H9 (cell line): Measurements from ENCODE around the gene C3orf52. TPM values are rescaled to one million over a fixed set of nuclear protein-coding genes. Genes with fewer than 3 reads are reported as not detected.

Source experiments
- DNase-seq: peaks from one replicate; pipeline ENCODE4 v3.0.0-alpha.2; 2017
- H2AFZ ChIP-seq: one replicate; pipeline ENCODE4 v1.6.1; 2013; ENCODE audit warnings: mild to moderate bottlenecking, low read length, control low read depth, moderate library complexity
- H2AK5ac ChIP-seq: 2 replicates; pipeline ENCODE4 v1.6.1; 2013; ENCODE audit warnings: low read length, control low read depth, mixed read lengths; ENCODE audit not compliant: insufficient read length
- H2BK120ac ChIP-seq: one replicate; pipeline ENCODE4 v1.6.1; 2013; ENCODE audit warnings: low read depth, mild to moderate bottlenecking, low read length, control low read depth, inconsistent platforms; ENCODE audit not compliant: poor library complexity, severe bottlenecking
- H2BK12ac ChIP-seq: 2 replicates; pipeline ENCODE4 v1.6.1; 2013; ENCODE audit warnings: low read length, control low read depth, mixed read lengths, low read depth; ENCODE audit not compliant: insufficient read length
- H2BK15ac ChIP-seq: 2 replicates; pipeline ENCODE4 v1.6.1; 2013; ENCODE audit warnings: low read depth, low read length, control low read depth
- H2BK20ac ChIP-seq: one replicate; pipeline ENCODE4 v1.6.1; 2013; ENCODE audit warnings: low read depth, mild to moderate bottlenecking, low read length, control low read depth, inconsistent platforms; ENCODE audit not compliant: poor library complexity, severe bottlenecking
- H2BK5ac ChIP-seq: 2 replicates; pipeline ENCODE4 v1.6.1; 2013; ENCODE audit warnings: low read length, control low read depth, mixed read lengths; ENCODE audit not compliant: insufficient read length
- H3K14ac ChIP-seq: 2 replicates; pipeline ENCODE4 v1.6.1; 2013; ENCODE audit warnings: low read length, control low read depth; ENCODE audit not compliant: insufficient read depth
- H3K18ac ChIP-seq: 2 replicates; pipeline ENCODE4 v1.6.1; 2013; ENCODE audit warnings: low read depth, mild to moderate bottlenecking, mixed read lengths, low read length, control low read depth; ENCODE audit not compliant: insufficient read length
- H3K23ac ChIP-seq: 2 replicates; pipeline ENCODE4 v1.6.1; 2013; ENCODE audit warnings: low read length, control low read depth, mixed read lengths, low read depth; ENCODE audit not compliant: insufficient read length
- H3K23me2 ChIP-seq: 2 replicates; pipeline ENCODE4 v1.6.1; 2013; ENCODE audit warnings: low read depth, mild to moderate bottlenecking, mixed read lengths, low read length, control low read depth; ENCODE audit not compliant: insufficient read length, poor library complexity, severe bottlenecking
- H3K27ac ChIP-seq: 2 replicates; pipeline ENCODE4 v1.5.1; 2013; ENCODE audit warnings: low read length, control low read depth, mixed read lengths, low read depth; ENCODE audit not compliant: insufficient read length
- H3K27me3 ChIP-seq: 2 replicates; pipeline ENCODE4 v1.6.1; 2013; ENCODE audit warnings: low read length, control low read depth, inconsistent platforms; ENCODE audit not compliant: insufficient read depth
- H3K4ac ChIP-seq: 2 replicates; pipeline ENCODE4 v1.6.1; 2013; ENCODE audit warnings: low read depth, mild to moderate bottlenecking, control low read depth, inconsistent platforms, low read length, moderate library complexity
- H3K4me1 ChIP-seq: 2 replicates; pipeline ENCODE4 v1.6.1; 2013; ENCODE audit warnings: low read length, control low read depth, inconsistent platforms; ENCODE audit not compliant: insufficient read depth
- H3K4me2 ChIP-seq: 2 replicates; pipeline ENCODE4 v1.6.1; 2013; ENCODE audit warnings: low read length, control low read depth, mixed read lengths; ENCODE audit not compliant: insufficient read length, insufficient read depth
- H3K56ac ChIP-seq: 2 replicates; pipeline ENCODE4 v1.6.1; 2013; ENCODE audit warnings: low read depth, mild to moderate bottlenecking, mixed read lengths, low read length, control low read depth; ENCODE audit not compliant: insufficient read length
- H3K79me1 ChIP-seq: 2 replicates; pipeline ENCODE4 v1.6.1; 2013; ENCODE audit warnings: low read depth, mild to moderate bottlenecking, moderate library complexity, low read length, control low read depth, inconsistent platforms; ENCODE audit not compliant: insufficient read depth, poor library complexity, severe bottlenecking
- H3K79me2 ChIP-seq: 2 replicates; pipeline ENCODE4 v1.6.1; 2013; ENCODE audit warnings: low read length, control low read depth, inconsistent platforms; ENCODE audit not compliant: insufficient read depth
- H3K9ac ChIP-seq: 2 replicates; pipeline ENCODE4 v1.6.1; 2013; ENCODE audit warnings: low read length, control low read depth, mixed read lengths; ENCODE audit not compliant: insufficient read length; ENCODE audit errors: extremely low read depth
- H3K9me3 ChIP-seq: one replicate; pipeline ENCODE4 v1.6.1; 2013; ENCODE audit warnings: low read depth, low read length, inconsistent platforms; ENCODE audit not compliant: control insufficient read depth
- H3T11ph ChIP-seq: one replicate; pipeline ENCODE4 v1.6.1; 2013; ENCODE audit warnings: mild to moderate bottlenecking, low read length, control low read depth, inconsistent platforms
- H4K20me1 ChIP-seq: one replicate; pipeline ENCODE4 v1.6.1; 2013; ENCODE audit not compliant: control insufficient read depth, insufficient read length, insufficient read depth
- H4K5ac ChIP-seq: 2 replicates; pipeline ENCODE4 v1.6.1; 2013; ENCODE audit warnings: low read depth, mild to moderate bottlenecking, mixed read lengths, low read length, control low read depth; ENCODE audit not compliant: insufficient read length
- H4K8ac ChIP-seq: replicated peaks from 2 replicates; pipeline ENCODE4 v1.6.1; 2013; ENCODE audit warnings: low read length, control low read depth, mixed read lengths, low read depth; ENCODE audit not compliant: insufficient read length
- H4K91ac ChIP-seq: 2 replicates; pipeline ENCODE4 v1.6.1; 2013; ENCODE audit warnings: low read depth, mild to moderate bottlenecking, moderate library complexity, mixed read lengths, low read length, control low read depth; ENCODE audit not compliant: insufficient read length
- H3K27ac Mint-ChIP-seq, 3 experiments: 2 replicates in 2 of 3; 3 replicates in 1 of 3; pipeline ENCODE4 v1.8.0; 2020 to 2021; ENCODE audit warnings: mixed read lengths in 3 of 3, mild to moderate bottlenecking in 1 of 3, moderate library complexity in 1 of 3
- H3K27me3 Mint-ChIP-seq: 2 replicates; pipeline ENCODE4 v1.8.0; 2021; ENCODE audit warnings: low read depth, mild to moderate bottlenecking, moderate library complexity, mixed read lengths
- H3K36me3 Mint-ChIP-seq, 3 experiments: 2 replicates in 2 of 3; 3 replicates in 1 of 3; pipeline ENCODE4 v1.8.0; 2020 to 2021; ENCODE audit warnings: low read depth in 3 of 3, mixed read lengths in 3 of 3; ENCODE audit not compliant: insufficient read depth in 1 of 3
- H3K4me1 Mint-ChIP-seq, 2 experiments: 2 replicates each; pipeline ENCODE4 v1.8.0; 2020; ENCODE audit warnings: mixed read lengths in 2 of 2
- H3K4me3 Mint-ChIP-seq, 2 experiments: 2 replicates in 1 of 2; 3 replicates in 1 of 2; pipeline ENCODE4 v1.8.0; 2020 to 2021; ENCODE audit warnings: mild to moderate bottlenecking in 2 of 2, mixed read lengths in 2 of 2, moderate library complexity in 1 of 2
- H3K9me3 Mint-ChIP-seq, 2 experiments: 2 replicates in 1 of 2; 3 replicates in 1 of 2; pipeline ENCODE4 v1.8.0; 2020; ENCODE audit warnings: mild to moderate bottlenecking in 2 of 2, mixed read lengths in 2 of 2, moderate library complexity in 1 of 2
- CTCF ChIP-seq: fragments of 200-600 bp; sonication (generic); conservative IDR thresholded peaks from 3 replicates; pipeline ENCODE4 v1.8.0; 2021; ENCODE audit warnings: antibody characterized with exemption, mild to moderate bottlenecking
- WGBS: extraction: QIAGEN DNeasy Blood & Tissue Kit; methylation state at CpG from one replicate; pipeline ENCODE4 v1.1.7; 2013; ENCODE audit warnings: missing lambda C conversion rate, low lambda C conversion rate, mixed read lengths; ENCODE audit not compliant: insufficient read length; ENCODE audit errors: extremely low coverage; 5-methylcytosine and 5-hydroxymethylcytosine counted together
- total RNA-seq: library from RNA; stranded (reverse); gene quantifications from 2 replicates; pipeline ENCODE4 v1.2.1, GENCODE V29; 2021

Gene C3orf52
- total RNA-seq, 1 experiment from 2014 or later, result 11.2 TPM

GRCh38 chr3:112043621-112044201 is 42.5 kb upstream of the C3orf52 start:
- Histone ChIP-seq H3K9ac (no peak overlapping the region), H4K91ac (no peak overlapping the region), H3K9me3 (no peaks in the 10 kb centered on the region), H3K23ac (no peak overlapping the region), H3K4me1 (no peaks in the 10 kb centered on the region; the same call in 1 of the 2 replicates), H2AFZ (no peak overlapping the region), H4K5ac (no peak overlapping the region), H4K8ac (no peak overlapping the region), H2BK15ac (no peak overlapping the region), H3K56ac (no peak overlapping the region), H2BK12ac (no peak overlapping the region), H3K14ac (no peak overlapping the region), H2BK20ac (no peak overlapping the region), H3K27ac (no peak overlapping the region), H3K4ac (no peak overlapping the region), H3K23me2 (no peaks in the 10 kb centered on the region), H2BK120ac (no peak overlapping the region), H2AK5ac (no peak overlapping the region), H4K20me1 (no peaks in the 10 kb centered on the region), H3K79me1 (no peaks in the 10 kb centered on the region), H3K79me2 (no peaks in the 10 kb centered on the region), H3K4me2 (no peak overlapping the region), H3K27me3 (no peaks in the 10 kb centered on the region), H3T11ph (no peak overlapping the region), H2BK5ac (no peak overlapping the region), H3K18ac (no peak overlapping the region)
- Mint-ChIP-seq H3K9me3 (no peaks in the 10 kb centered on the region; a peak in 1 of 5 replicates), H3K4me3 (no peak overlapping the region), H3K27ac (no peak overlapping the region), H3K36me3 (no peaks in the 10 kb centered on the region), H3K27me3 (no peaks in the 10 kb centered on the region), H3K4me1 (peaks cover 15 to 18% of the 10 kb centered on the region in 2 experiments)
- peak; percentile 45 for DNase-seq
- no CpG with 5 or more reads among the region's 7 CpGs for WGBS
- TF ChIP-seq CTCF, result peak; percentile 94
